Trophoblast cell (in vitro differentiated cells and primary cell): ENCODE data around the gene SDCBP2.
A peak's percentile ranks its signal among the peaks of the same experiment; 100 is the strongest.

Experiments used
- DNase-seq, 2 donors: peaks; one replicate each; pipeline ENCODE4 v3.0.0-alpha.2; 2016
- H2AFZ ChIP-seq: 2 replicates; pipeline ENCODE4 v1.6.1; 2013; ENCODE audit warnings: low read length, moderate library complexity, mild to moderate bottlenecking; ENCODE audit not compliant: insufficient read depth, poor library complexity
- H2AK5ac ChIP-seq: 2 replicates; pipeline ENCODE4 v1.6.1; 2013; ENCODE audit warnings: mild to moderate bottlenecking, low read length
- H2BK120ac ChIP-seq: 2 replicates; pipeline ENCODE4 v1.6.1; 2013; ENCODE audit warnings: low read length, mild to moderate bottlenecking, moderate library complexity; ENCODE audit not compliant: insufficient read depth, poor library complexity
- H2BK12ac ChIP-seq: 2 replicates; pipeline ENCODE4 v1.6.1; 2013; ENCODE audit warnings: mild to moderate bottlenecking, low read length, moderate library complexity
- H2BK5ac ChIP-seq: 2 replicates; pipeline ENCODE4 v1.6.1; 2013; ENCODE audit warnings: low read length, low read depth, moderate library complexity, mild to moderate bottlenecking; ENCODE audit not compliant: poor library complexity
- H3K14ac ChIP-seq: 2 replicates; pipeline ENCODE4 v1.6.1; 2013; ENCODE audit warnings: mild to moderate bottlenecking, low read length
- H3K18ac ChIP-seq: 2 replicates; pipeline ENCODE4 v1.6.1; 2013; ENCODE audit warnings: mild to moderate bottlenecking, low read length
- H3K23ac ChIP-seq: 2 replicates; pipeline ENCODE4 v1.6.1; 2013; ENCODE audit warnings: low read length
- H3K27ac ChIP-seq: 2 replicates; pipeline ENCODE4 v1.5.1; 2013; ENCODE audit warnings: low read depth, mild to moderate bottlenecking, inconsistent platforms, low read length, moderate library complexity
- H3K27me3 ChIP-seq: 2 replicates; pipeline ENCODE4 v1.6.1; 2013; ENCODE audit warnings: inconsistent platforms, mild to moderate bottlenecking, low read length, moderate library complexity; ENCODE audit not compliant: insufficient read depth
- H3K36me3 ChIP-seq, 2 experiments: 1 replicate in 1 of 2; 2 replicates in 1 of 2; pipeline ENCODE4 v1.6.1; 2013; ENCODE audit warnings: low read length in 2 of 2, mild to moderate bottlenecking in 2 of 2, moderate library complexity in 1 of 2; ENCODE audit not compliant: insufficient read depth in 2 of 2, control insufficient read depth in 1 of 2
- H3K4ac ChIP-seq: 2 replicates; pipeline ENCODE4 v1.6.1; 2013; ENCODE audit warnings: low read depth, mild to moderate bottlenecking, low read length, moderate library complexity
- H3K4me1 ChIP-seq, 2 experiments: 1 replicate in 1 of 2; 2 replicates in 1 of 2; pipeline ENCODE4 v1.6.1; 2013; ENCODE audit warnings: low read length in 2 of 2, mild to moderate bottlenecking in 2 of 2, moderate library complexity in 1 of 2; ENCODE audit not compliant: insufficient read depth in 2 of 2, control insufficient read depth in 1 of 2
- H3K4me2 ChIP-seq: 2 replicates; pipeline ENCODE4 v1.6.1; 2013; ENCODE audit warnings: inconsistent platforms, mild to moderate bottlenecking, low read length, moderate library complexity
- H3K4me3 ChIP-seq: 2 replicates; pipeline ENCODE4 v1.5.1; 2013; ENCODE audit warnings: mild to moderate bottlenecking, low read depth, low read length, inconsistent platforms
- H3K79me1 ChIP-seq: one replicate; pipeline ENCODE4 v1.6.1; 2013; ENCODE audit warnings: low read length
- H3K79me2 ChIP-seq: 2 replicates; pipeline ENCODE4 v1.6.1; 2013; ENCODE audit warnings: low read length, mild to moderate bottlenecking; ENCODE audit not compliant: control insufficient read depth, insufficient read depth, poor library complexity
- H3K9ac ChIP-seq: 2 replicates; pipeline ENCODE4 v1.6.1; 2013; ENCODE audit warnings: mild to moderate bottlenecking, low read length
- H3K9me3 ChIP-seq: 2 replicates; pipeline ENCODE4 v1.6.1; 2013; ENCODE audit warnings: low read depth, mild to moderate bottlenecking, control low read depth, inconsistent platforms, low read length; ENCODE audit not compliant: insufficient read depth
- H4K12ac ChIP-seq: 2 replicates; pipeline ENCODE4 v1.6.1; 2013; ENCODE audit warnings: low read depth, mild to moderate bottlenecking, low read length, moderate library complexity
- H4K8ac ChIP-seq: 2 replicates; pipeline ENCODE4 v1.6.1; 2013; ENCODE audit warnings: low read depth, mild to moderate bottlenecking, low read length, moderate library complexity
- H4K91ac ChIP-seq: one replicate; pipeline ENCODE4 v1.6.1; 2013; ENCODE audit warnings: low read depth, mild to moderate bottlenecking, low read length, moderate library complexity
- WGBS: extraction: QIAGEN DNeasy Blood & Tissue Kit; methylation state at CpG from one replicate; pipeline ENCODE4 v1.1.7; 2013; ENCODE audit warnings: missing lambda C conversion rate; ENCODE audit not compliant: insufficient read length, insufficient coverage; ENCODE audit errors: extremely low coverage; 5-methylcytosine and 5-hydroxymethylcytosine counted together

SDCBP2 gene

GRCh38 chr20:1317545-1318255 is 11.2 kb downstream of the SDCBP2 start:
- H3K23ac ChIP-seq, result no peak overlapping the region
- DNase-seq, result no peak
- H3K4me3 ChIP-seq, result no peak overlapping the region
- no peak overlapping the region for H2AK5ac ChIP-seq
- peaks cover 0 to 3% of the 10 kb centered on the region in 2 experiments for H3K4me1 ChIP-seq
- no peak overlapping the region for H3K14ac ChIP-seq
- peaks cover 2% of the 10 kb centered on the region for H3K9me3 ChIP-seq
- no peak overlapping the region for H4K91ac ChIP-seq
- no CpG with 5 or more reads among the region's 12 CpGs for WGBS
- no peaks in the 10 kb centered on the region for H3K36me3 ChIP-seq
- no peak overlapping the region for H2BK120ac ChIP-seq
- no peaks in the 10 kb centered on the region for H3K27me3 ChIP-seq
- H3K79me2 ChIP-seq, result no peaks in the 10 kb centered on the region
- no peaks in the 10 kb centered on the region for H3K79me1 ChIP-seq
- no peak overlapping the region for H3K9ac ChIP-seq
- no peak overlapping the region for H4K12ac ChIP-seq
- H2BK5ac ChIP-seq, result no peak overlapping the region
- H3K18ac ChIP-seq, result no peak overlapping the region
- no peak overlapping the region for H2AFZ ChIP-seq
- H3K27ac ChIP-seq, result no peak overlapping the region
- H3K4me2 ChIP-seq, result no peak overlapping the region
- H3K4ac ChIP-seq, result no peak overlapping the region
- H2BK12ac ChIP-seq, result no peak overlapping the region
- no peak overlapping the region for H4K8ac ChIP-seq

DNA sequence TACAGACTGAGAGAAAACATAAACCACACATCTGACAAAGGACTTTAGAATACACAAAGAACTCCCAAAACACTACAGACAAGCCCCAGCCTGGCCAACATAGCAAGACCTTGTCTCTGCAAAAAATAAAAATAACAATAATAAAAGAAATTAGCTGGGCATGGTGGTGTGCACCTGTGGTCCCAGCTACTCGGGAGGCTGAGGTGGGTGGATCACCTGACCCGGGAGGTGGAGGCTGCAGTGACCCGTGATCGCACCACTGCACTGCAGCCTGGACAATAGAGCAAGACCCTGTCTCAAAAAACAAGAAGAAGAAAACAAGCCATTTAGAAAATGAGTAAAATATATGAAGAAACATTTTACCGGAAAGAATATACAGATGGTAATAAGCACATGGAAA is 13.1 kb downstream of the SDCBP2 start:
- Histone ChIP-seq H4K8ac (no peak overlapping the region), H4K91ac (no peak overlapping the region), H2BK5ac (no peak overlapping the region), H3K23ac (no peak overlapping the region), H3K4ac (no peak overlapping the region), H3K4me1 (peaks cover 0 to 3% of the 10 kb centered on the region in 2 experiments), H3K4me2 (no peak overlapping the region), H2AFZ (no peak overlapping the region), H3K27ac (no peak overlapping the region), H3K36me3 (no peaks in the 10 kb centered on the region), H3K18ac (no peak overlapping the region), H3K14ac (no peak overlapping the region), H2AK5ac (no peak overlapping the region), H2BK12ac (no peak overlapping the region), H3K27me3 (no peaks in the 10 kb centered on the region), H4K12ac (no peak overlapping the region), H2BK120ac (no peak overlapping the region), H3K9me3 (peaks cover 2% of the 10 kb centered on the region), H3K79me2 (no peaks in the 10 kb centered on the region), H3K9ac (no peak overlapping the region), H3K79me1 (no peaks in the 10 kb centered on the region), H3K4me3 (no peak overlapping the region)
- WGBS, result no CpG with 5 or more reads among the region's 5 CpGs
- no peak for DNase-seq

- no peak overlapping the region for H3K14ac ChIP-seq
- H3K18ac ChIP-seq, result no peak overlapping the region
- no peak overlapping the region for H4K91ac ChIP-seq
- no peak overlapping the region for H3K27ac ChIP-seq
- H2AFZ ChIP-seq, result peak overlapping the region; percentile 2
- H3K23ac ChIP-seq, result no peak overlapping the region
- no peak overlapping the region for H3K9ac ChIP-seq
- no peak overlapping the region for H2BK120ac ChIP-seq
- H3K36me3 ChIP-seq, result no peaks in the 10 kb centered on the region
- no peaks in the 10 kb centered on the region for H3K79me2 ChIP-seq
- no peaks in the 10 kb centered on the region for H3K27me3 ChIP-seq
- peaks cover 2% of the 10 kb centered on the region for H3K9me3 ChIP-seq
- no peaks in the 10 kb centered on the region for H3K79me1 ChIP-seq
- WGBS, result no CpG with 5 or more reads among the region's 38 CpGs
- H2AK5ac ChIP-seq, result no peak overlapping the region
- peaks cover 0 to 3% of the 10 kb centered on the region in 2 experiments for H3K4me1 ChIP-seq
- no peak overlapping the region for H4K8ac ChIP-seq
- no peak overlapping the region for H3K4ac ChIP-seq
- H2BK12ac ChIP-seq, result no peak overlapping the region
- H4K12ac ChIP-seq, result no peak overlapping the region
- H2BK5ac ChIP-seq, result no peak overlapping the region
- no peak overlapping the region for H3K4me3 ChIP-seq
- H3K4me2 ChIP-seq, result peak overlapping the region; percentile 60
- DNase-seq, result peak; percentile 28 to 82
These were observed 15.5 kb downstream of the SDCBP2 start for GRCh38 chr20:1313236-1313964.

DNA sequence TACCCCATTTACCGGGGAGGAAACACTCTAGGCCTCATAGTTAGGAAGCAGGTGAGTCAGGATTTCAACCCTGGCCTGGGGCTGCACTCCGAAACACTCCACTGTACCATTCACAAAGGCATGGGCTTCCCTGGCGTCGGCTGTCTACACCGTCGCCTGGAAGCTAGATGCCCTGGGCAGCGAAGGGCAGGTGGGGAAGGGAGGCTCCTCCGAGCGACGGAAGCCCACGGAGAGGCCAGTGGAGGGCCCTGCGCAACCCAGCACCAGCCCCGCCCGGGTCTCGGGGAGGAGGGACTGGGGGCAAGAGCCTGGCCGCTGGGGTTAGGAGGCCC is 16.1 kb downstream of the SDCBP2 start:
- no peak overlapping the region for H2AFZ ChIP-seq
- no peak overlapping the region for H3K4me3 ChIP-seq
- peaks cover 0 to 3% of the 10 kb centered on the region in 2 experiments for H3K4me1 ChIP-seq
- no peak overlapping the region for H3K18ac ChIP-seq
- no peaks in the 10 kb centered on the region for H3K36me3 ChIP-seq
- no peak overlapping the region for H2BK120ac ChIP-seq
- no peak overlapping the region for H4K8ac ChIP-seq
- no peak overlapping the region for H3K14ac ChIP-seq
- no peak overlapping the region for H3K4ac ChIP-seq
- H3K27ac ChIP-seq, result no peak overlapping the region
- no peaks in the 10 kb centered on the region for H3K27me3 ChIP-seq
- H3K23ac ChIP-seq, result no peak overlapping the region
- no peak for DNase-seq
- peaks cover 2% of the 10 kb centered on the region for H3K9me3 ChIP-seq
- H3K9ac ChIP-seq, result no peak overlapping the region
- no peak overlapping the region for H2BK12ac ChIP-seq
- H3K79me1 ChIP-seq, result no peaks in the 10 kb centered on the region
- no CpG with 5 or more reads among the region's 16 CpGs for WGBS
- H2AK5ac ChIP-seq, result no peak overlapping the region
- peak overlapping the region; percentile 60 for H3K4me2 ChIP-seq
- H4K91ac ChIP-seq, result no peak overlapping the region
- H2BK5ac ChIP-seq, result no peak overlapping the region
- H3K79me2 ChIP-seq, result no peaks in the 10 kb centered on the region
- H4K12ac ChIP-seq, result no peak overlapping the region
